ENCODE measurements around the gene LPAR1.
"Not testable (repeated sequence)": the region's sequence is repeated elsewhere in the genome, so short reads cannot be mapped to it uniquely, and the experiment has no call there.

Gene LPAR1

GRCh38 chr9:111063332-111063731 lies 25.1 kb upstream of the LPAR1 start:
- DNase-seq = no peak
- Histone ChIP-seq H3K4me3 (ENCODE audit: low read depth, low read length) (no peak overlapping the region), H3K9me3 (no peaks in the 10 kb centered on the region), H3K4me1 (peaks cover 26% of the 10 kb centered on the region), H3K27me3 (no peaks in the 10 kb centered on the region), H3K36me3 (no peaks in the 10 kb centered on the region)
- no peak for TF ChIP-seq CTCF (IDR thresholded peaks at IDR 0.05; ENCODE audit: low read depth, low read length)

DNA sequence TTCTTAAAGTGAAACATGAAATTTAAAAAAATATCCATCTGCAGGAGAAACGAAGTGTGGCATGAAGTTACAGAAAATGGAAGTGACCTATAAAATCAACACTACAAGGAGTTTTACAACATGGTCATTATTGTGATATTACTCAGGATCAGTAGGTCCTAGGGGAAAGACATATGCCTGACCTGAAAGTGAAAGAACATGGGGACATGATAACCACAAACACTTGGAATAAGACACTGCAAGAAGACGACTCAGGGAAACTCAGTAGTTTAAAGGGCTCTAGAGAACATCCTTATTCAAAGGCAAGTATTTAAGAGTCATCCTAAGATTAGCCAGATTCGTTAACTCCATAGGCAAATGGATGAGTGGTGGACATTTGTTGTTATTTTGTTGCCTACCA lies 19.9 kb upstream of the LPAR1 start:
- Histone ChIP-seq H3K36me3 (no peaks in the 10 kb centered on the region), H3K4me3 (ENCODE audit: low read depth, low read length) (no peak overlapping the region), H3K9me3 (no peaks in the 10 kb centered on the region), H3K4me1 (no peaks in the 10 kb centered on the region), H3K27me3 (no peaks in the 10 kb centered on the region)
- no peak for DNase-seq
- TF ChIP-seq CTCF (IDR thresholded peaks at IDR 0.05; ENCODE audit: low read depth, low read length) = no peak

- TF ChIP-seq CTCF (IDR thresholded peaks at IDR 0.05; ENCODE audit: low read depth, low read length) = no peak
- DNase-seq = no peak
Measured at GRCh38 chr9:111056538-111056937, 18.3 kb upstream of the LPAR1 start.

GRCh38 chr9:111052791-111053190 lies 14.5 kb upstream of the LPAR1 start:
- Histone ChIP-seq H3K4me1 (peaks cover 3% of the 10 kb centered on the region; the same call in 1 of the 2 replicates), H3K9me3 (no peaks in the 10 kb centered on the region), H3K4me3 (ENCODE audit: low read depth, low read length) (no peak overlapping the region), H3K36me3 (no peaks in the 10 kb centered on the region), H3K27me3 (no peaks in the 10 kb centered on the region)
- DNase-seq = no peak
- no peak for TF ChIP-seq CTCF (IDR thresholded peaks at IDR 0.05; ENCODE audit: low read depth, low read length)

More at GRCh38 chr9:111056538-111056937, 18.3 kb upstream of the LPAR1 start:
- Histone ChIP-seq H3K36me3 (no peaks in the 10 kb centered on the region), H3K9me3 (no peaks in the 10 kb centered on the region), H3K27me3 (no peaks in the 10 kb centered on the region), H3K4me3 (ENCODE audit: low read depth, low read length) (no peak overlapping the region), H3K4me1 (peaks cover 3% of the 10 kb centered on the region; the same call in 1 of the 2 replicates)

GRCh38 chr9:111051400-111051799 lies 13.1 kb upstream of the LPAR1 start:
- Histone ChIP-seq H3K4me1 (peaks cover 3% of the 10 kb centered on the region; the same call in 1 of the 2 replicates), H3K36me3 (no peaks in the 10 kb centered on the region), H3K4me3 (ENCODE audit: low read depth, low read length) (no peak overlapping the region), H3K27me3 (no peaks in the 10 kb centered on the region), H3K9me3 (no peaks in the 10 kb centered on the region)
- DNase-seq = no peak
- no peak for TF ChIP-seq CTCF (IDR thresholded peaks at IDR 0.05; ENCODE audit: low read depth, low read length)

- no peaks in the 10 kb centered on the region for H3K27me3 ChIP-seq
- H3K4me3 ChIP-seq (ENCODE audit: low read depth, low read length) = no peak overlapping the region
- H3K9me3 ChIP-seq = no peaks in the 10 kb centered on the region
- H3K4me1 ChIP-seq = peaks cover 3% of the 10 kb centered on the region; the same call in 1 of the 2 replicates
- DNase-seq = no peak
- no peaks in the 10 kb centered on the region for H3K36me3 ChIP-seq
- no peak for TF ChIP-seq CTCF (IDR thresholded peaks at IDR 0.05; ENCODE audit: low read depth, low read length)
Measured at GRCh38 chr9:111050819-111051218, 12.5 kb upstream of the LPAR1 start.

DNA sequence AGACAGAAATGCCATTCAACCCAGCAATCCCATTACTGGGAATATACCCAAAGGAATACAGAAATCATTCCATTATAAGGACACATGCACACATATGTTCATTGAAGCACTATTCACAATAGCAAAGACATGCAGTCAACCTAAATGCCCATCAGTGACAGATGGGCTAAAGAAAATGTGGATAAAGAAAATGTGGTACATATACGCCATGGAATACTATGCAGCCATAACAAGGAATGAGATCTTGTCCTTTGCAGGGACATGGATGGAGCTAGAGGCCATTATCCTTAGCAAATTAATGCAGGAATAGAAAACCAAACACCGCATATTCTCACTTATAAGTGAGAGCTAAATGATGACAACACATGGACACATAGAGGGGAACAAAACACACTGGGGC lies 9.0 kb upstream of the LPAR1 start:
- H3K27me3 ChIP-seq; DNase-seq; H3K4me1 ChIP-seq; H3K4me3 ChIP-seq (ENCODE audit: low read depth, low read length); H3K9me3 ChIP-seq; H3K36me3 ChIP-seq: not testable (repeated sequence)

Data from BE2C (cell line).